GM15510 (cell line): ENCODE measurements around the gene SORCS2.

Experiments used
- POLR2A ChIP-seq: IDR thresholded peaks from 3 replicates; pipeline ENCODE4 v1.6.1; 2011; ENCODE audit warnings: borderline replicate concordance; ENCODE audit not compliant: insufficient read length; ENCODE audit errors: extremely low read depth

Gene SORCS2

GRCh38 chr4:7377223-7377865 is 185.0 kb downstream of the SORCS2 start:
- no peak for TF ChIP-seq POLR2A

GRCh38 chr4:7379186-7379585 is 186.8 kb downstream of the SORCS2 start:
- TF ChIP-seq POLR2A = no peak

- TF ChIP-seq POLR2A = no peak
These were observed 187.4 kb downstream of the SORCS2 start for GRCh38 chr4:7379719-7380118.

- TF ChIP-seq POLR2A = no peak
These were observed 189.0 kb downstream of the SORCS2 start for GRCh38 chr4:7381221-7381889.

GRCh38 chr4:7381890-7382633 is 189.7 kb downstream of the SORCS2 start:
- no peak for TF ChIP-seq POLR2A

GRCh38 chr4:7382634-7383014 is 190.3 kb downstream of the SORCS2 start:
- no peak for TF ChIP-seq POLR2A

GRCh38 chr4:7383266-7383665 is 190.9 kb downstream of the SORCS2 start:
- TF ChIP-seq POLR2A = no peak

GRCh38 chr4:7384003-7384928 is 191.9 kb downstream of the SORCS2 start:
- no peak for TF ChIP-seq POLR2A

GRCh38 chr4:7384929-7385890 is 192.9 kb downstream of the SORCS2 start:
- no peak for TF ChIP-seq POLR2A

- no peak for TF ChIP-seq POLR2A
These were observed 195.6 kb downstream of the SORCS2 start for GRCh38 chr4:7387925-7388324.

- TF ChIP-seq POLR2A = no peak
These were observed 196.3 kb downstream of the SORCS2 start for GRCh38 chr4:7388627-7389026.

- TF ChIP-seq POLR2A = no peak
These were observed 196.9 kb downstream of the SORCS2 start for GRCh38 chr4:7389101-7389701.

GRCh38 chr4:7389719-7390118 is 197.4 kb downstream of the SORCS2 start:
- no peak for TF ChIP-seq POLR2A
